HG03342 (cell line): Measurements from ENCODE around the gene CDH4.

Source experiments
- ATAC-seq: cut with Tn5 transposase; IDR thresholded peaks from one replicate; pipeline ENCODE4 v1.9.1; 2021; ENCODE audit warnings: mild to moderate bottlenecking, moderate library complexity; ENCODE audit not compliant: unreplicated experiment

CDH4 gene

DNA sequence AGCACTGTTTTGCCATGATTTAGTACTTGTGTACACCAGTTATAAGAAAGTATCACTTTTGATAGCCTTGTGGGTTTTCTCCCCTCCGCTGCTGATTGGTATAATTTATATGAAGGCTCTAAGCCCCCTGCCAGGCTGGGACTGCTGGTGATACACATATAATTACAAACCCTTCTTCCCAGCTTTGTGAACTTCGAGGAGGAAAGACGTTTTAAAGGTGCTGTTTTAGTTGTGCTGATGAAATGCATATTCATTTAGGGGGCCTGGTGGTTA, 567.4 kb downstream of the CDH4 start:
- no peak for ATAC-seq

DNA sequence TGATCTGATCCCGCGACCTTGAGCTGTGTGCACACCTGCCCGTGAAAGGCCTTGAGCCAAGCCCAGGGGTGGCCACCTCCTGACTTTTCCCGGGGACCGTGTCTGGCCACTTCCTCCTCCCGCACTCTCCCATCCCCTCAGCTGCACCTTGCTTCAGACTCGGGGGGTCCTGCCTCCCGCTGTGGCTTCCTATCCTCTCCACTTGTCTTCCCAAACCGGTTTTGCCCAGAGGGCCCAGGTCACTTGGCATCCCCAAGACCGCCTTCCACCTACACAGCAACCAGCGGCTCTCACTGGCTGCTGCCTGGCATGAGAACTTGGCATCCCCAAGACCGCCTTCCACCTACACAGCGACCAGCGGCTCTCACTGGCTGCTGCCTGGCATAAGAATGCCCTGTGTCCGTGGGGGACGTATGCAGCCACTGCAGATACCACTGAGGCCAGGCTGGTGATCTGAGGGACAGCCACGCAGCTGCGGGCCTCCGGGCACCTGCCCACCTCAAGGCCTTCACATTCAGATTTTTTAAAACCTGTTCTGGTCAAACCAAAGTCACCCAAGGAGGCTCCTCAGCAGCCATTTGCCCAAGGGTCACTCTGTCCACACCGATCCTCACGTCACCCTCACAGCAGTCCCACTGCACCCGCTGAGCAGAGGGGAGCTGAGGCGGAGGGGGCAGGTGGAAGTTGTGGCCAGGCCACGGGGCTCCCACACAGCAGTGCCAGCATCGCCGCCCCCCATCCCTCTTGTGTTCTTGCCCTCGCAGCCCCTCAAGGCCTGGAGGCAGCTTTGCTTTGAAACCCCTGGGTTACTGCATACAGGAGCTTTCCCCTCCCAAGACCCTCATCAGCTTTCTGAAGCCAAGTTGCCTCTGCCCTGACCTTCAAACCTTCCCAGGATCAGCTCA, 568.1 kb downstream of the CDH4 start:
- no peak for ATAC-seq

DNA sequence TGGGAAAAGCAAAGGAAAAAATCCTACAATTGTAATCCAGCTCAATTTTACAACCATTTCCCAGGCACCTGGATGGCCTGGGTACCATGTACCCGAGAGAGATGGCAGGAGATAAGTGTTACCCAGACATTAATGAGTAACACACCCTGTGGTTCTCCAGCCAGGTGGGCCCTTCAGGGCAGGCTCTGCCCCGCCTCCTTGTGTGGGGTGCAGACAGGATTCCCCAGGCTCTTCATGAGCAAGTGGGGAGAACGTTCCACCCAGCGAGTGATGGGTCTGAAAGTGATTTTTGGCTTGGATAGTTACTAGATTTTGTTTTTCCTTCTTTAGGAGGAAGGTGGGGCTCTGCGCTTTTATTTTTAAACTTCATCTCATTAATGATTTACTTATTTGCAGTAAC, 569.7 kb downstream of the CDH4 start:
- no peak for ATAC-seq

DNA sequence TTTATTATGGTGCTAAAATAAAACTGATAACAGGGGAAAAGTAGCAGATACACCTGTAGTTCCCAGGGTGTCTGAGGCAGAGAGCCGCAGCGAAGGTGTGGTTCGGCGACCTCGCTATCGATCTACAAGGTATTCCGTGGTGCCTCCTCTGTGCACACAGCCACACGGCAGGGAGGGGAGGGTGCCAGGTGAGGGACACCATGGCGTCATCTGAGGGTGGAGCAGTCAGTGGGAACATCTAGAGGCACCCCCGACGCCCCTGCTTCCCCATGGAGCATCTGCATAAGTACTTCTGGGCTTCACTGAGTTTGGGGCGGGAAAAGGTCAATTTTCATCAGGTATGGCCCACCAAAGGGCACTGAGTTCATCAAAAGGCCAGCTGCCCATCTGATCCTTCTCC, 570.3 kb downstream of the CDH4 start:
- no peak for ATAC-seq

DNA sequence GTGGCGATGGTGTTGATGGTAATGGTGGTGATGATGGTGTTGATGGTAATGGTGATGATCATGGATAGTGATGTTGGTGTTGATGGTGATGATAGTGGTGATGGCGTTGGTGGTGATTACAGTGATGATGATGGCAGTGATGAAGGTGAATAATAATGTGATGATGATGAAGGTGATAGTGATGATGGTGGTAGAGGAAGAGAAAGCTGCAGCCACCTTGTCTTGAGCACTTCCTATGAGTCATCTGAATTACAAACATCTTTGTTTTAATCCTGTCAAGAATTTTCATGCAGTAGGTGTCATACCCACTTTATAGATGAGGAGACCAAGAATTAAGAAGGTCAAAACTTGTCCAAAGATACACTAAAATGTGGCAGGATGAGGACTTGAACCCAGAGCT, 571.2 kb downstream of the CDH4 start:
- no peak for ATAC-seq

DNA sequence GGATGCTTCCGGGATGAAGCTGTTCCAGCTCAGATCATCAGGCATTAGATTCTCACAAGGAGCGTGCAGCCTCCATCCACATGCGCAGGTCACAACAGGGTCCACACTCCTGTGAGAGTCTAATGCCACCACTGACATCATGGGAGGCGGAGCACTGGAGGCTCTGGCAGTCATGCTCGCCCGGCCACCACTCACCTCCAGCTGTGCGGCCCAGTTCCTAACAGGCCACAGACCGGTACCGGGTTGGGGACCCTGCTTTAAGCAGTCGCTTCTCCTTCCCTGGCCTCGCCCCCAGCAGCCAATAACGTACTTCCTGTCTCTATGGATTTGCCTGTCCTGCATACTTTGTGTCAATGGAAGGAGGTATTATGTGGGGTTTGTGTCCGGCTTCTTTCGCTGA, 576.8 kb downstream of the CDH4 start:
- no peak for ATAC-seq

DNA sequence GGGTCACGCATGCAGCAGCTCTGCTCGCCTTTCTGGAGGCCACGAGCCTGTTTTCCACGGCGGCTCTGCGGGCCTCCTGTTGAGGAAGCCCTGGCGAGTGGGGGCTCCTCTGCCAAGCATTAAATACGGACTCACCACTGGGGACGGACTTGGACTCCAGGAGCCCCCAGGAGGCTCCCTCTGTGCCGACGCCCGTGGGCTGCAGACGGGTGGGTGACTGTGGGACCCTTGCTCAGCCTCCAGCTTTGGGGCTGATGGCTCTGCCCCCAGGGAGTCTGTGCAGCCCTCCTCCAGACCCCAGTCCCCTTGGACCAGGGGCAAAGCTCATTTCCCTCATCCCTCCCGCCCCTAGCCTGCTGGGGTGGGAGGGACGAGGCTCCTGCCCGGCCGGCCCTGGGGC, 577.5 kb downstream of the CDH4 start:
- no peak for ATAC-seq

DNA sequence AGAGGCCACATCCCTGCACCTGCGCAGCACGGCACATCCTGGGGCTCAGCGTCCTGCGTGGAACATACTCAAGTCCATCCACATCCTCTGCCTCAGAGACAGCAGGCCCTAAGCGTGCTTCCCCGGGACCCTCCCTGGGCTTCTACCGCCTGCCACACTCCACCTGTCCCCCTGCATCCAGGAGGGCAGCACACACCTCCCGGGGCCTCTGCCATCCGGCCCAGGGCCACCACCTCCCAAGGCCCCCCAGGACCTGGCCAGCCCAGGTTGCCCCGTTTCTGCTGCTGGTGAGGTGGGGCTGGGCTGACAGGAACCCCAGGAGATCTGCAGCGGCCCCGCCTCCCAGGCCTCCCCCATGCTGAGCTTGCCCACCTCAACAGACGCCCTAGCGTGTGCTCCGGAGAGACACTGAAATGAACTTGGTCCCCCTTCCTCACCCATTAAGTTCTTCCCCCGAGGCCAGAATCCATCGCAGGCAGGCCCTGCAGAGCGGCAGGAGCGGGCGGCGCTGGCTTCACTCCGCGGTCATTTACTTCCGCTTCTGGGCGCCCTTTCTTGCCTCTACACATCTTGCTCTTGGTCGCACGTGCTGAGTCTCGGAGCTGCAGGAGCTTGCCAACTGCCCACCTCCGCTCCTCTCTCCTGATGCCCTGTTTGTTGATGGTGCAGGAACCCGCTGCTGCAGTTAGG, 578.3 kb downstream of the CDH4 start:
- no peak for ATAC-seq

DNA sequence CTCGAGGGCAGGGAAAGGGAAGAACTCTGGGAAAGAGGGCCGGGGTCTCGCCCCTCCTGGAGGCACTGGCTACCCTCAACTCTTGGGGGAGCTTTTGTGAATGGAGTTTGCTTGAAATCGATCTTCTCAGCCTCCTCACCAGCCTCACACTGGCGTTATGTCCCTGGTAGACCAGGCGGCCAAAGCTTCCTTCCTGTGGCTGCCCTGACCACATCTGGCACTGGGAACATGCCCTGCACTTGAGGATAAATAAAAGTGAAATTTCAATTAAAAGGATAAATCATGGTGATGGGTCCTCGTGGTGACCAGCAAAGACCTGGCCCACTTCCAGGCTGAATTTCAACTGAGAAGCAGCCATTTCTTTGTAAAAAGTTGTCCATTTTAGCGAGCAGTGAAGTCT, 578.9 kb downstream of the CDH4 start:
- no peak for ATAC-seq

DNA sequence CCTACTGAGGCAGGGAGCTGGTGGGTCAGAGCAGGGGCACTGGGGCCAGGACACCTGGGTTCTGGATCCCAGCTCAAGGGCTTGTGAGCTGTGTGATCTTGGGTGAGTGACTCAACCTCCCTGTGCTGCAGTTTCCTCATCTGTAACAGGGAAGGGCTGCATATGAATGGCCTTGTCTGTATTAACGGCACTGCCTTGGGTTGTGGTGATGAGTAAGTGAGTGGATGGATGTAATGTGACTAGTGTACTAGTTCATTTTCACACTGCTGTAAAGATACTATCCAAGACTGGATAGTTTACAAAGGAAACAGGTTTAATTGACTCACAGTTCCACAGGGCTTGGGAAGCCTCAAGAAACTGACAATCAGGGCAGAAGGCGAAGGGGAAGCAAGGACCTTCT, 580.1 kb downstream of the CDH4 start:
- no peak for ATAC-seq

DNA sequence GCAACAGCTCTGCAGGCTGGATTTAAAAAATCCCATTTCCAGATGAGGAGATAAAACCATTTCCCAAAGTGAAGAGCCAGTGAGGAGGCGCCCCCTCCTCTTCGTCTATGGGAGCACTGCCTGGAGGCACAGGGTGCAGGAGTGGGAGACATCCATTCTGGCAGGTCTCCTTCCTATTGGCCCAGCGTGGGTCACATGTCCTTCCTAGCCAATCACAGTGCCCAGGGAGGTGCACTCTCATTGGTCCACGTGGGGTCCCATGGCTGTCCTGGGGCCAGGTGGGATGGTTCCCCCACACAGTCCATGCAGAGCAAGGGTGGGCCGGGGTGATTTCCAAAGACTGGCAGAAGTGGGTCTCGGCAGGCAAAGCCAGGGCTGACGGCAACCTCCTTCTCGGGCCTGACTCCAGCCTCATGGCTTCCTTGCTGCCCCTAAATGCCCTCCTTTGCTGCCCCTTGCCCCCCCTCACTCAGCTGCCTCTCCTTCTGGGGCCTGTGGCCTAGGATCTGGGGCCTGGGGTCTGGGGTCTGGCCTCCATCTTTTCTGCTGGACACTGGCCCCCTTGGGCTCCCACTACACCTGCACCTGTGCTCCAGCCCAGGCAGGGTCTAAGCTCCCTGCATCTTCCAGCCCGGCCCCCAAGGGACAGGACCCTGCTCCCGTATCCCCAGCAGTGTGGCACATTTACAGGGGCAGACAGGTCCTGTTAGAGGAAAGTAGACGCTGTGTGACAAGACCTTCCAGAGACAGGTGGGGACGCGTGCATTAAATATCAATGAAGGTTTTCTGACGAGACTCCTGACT, 581.9 kb downstream of the CDH4 start:
- no peak for ATAC-seq

DNA sequence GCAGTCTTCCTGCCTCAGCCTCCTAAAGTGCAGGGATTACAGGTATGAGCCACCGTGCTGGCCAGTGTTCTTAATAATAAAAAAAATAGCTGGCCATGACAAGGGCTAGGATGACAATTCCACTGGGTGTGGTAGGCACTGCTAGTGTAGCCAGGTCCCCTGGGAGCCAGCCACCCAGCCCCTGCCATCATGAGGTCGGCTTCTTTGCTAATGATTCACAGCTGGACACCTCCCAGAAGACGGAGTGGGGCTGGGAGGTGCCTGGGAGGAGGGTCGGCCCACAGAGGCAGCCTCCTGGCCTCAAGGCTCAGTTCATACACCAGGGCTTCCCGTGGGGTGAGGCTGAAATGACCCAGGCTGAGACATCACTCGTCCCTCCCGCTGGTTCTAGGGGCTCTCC, 583.2 kb downstream of the CDH4 start:
- ATAC-seq: no peak

DNA sequence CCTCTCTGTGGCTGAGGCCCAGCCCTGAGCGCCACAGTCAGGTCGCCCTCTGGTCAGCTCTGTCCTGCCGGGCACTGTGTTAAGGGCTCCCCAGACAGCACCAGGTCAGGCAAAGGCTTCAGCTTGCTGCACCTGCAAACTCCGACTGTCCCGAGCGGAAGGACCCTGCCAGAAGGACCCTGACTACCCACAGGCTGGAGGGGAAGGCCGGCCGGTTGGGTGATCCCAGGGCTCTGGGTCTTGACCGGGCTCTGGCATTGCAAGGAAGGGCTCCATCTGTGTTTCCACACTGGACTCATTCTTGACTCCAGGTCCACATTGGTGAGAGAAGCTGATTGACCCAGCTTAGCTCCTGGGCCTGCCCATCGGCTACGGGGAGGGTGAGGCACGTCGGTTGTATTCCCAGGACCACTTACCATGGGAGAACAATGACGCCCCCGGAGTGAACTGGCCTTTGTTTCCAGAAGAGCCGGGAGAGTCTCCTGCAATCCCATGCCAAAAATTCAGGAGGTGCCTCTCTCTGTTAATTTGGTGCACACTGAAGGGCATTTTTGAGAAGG, 583.8 kb downstream of the CDH4 start:
- no peak for ATAC-seq

DNA sequence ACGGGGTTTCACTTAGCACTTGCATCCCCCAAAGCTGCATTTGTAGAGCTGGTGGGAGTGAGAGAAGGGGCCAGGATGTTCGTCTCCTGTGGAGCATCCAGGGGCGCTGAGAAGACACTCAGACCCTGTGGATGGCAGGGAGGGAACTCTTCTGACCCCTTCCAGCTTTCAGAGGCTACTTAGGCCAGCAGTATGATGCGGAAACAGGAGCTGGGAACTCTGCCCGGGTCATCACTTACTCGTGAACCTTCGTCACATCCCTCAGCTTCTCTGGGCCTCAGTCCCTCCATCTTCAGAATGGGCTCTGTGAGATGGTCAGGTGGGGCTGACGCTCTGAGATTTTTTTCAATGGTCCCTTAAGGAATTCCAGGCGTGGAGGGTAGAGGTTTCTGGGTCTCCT, 585.1 kb downstream of the CDH4 start:
- ATAC-seq: no peak

DNA sequence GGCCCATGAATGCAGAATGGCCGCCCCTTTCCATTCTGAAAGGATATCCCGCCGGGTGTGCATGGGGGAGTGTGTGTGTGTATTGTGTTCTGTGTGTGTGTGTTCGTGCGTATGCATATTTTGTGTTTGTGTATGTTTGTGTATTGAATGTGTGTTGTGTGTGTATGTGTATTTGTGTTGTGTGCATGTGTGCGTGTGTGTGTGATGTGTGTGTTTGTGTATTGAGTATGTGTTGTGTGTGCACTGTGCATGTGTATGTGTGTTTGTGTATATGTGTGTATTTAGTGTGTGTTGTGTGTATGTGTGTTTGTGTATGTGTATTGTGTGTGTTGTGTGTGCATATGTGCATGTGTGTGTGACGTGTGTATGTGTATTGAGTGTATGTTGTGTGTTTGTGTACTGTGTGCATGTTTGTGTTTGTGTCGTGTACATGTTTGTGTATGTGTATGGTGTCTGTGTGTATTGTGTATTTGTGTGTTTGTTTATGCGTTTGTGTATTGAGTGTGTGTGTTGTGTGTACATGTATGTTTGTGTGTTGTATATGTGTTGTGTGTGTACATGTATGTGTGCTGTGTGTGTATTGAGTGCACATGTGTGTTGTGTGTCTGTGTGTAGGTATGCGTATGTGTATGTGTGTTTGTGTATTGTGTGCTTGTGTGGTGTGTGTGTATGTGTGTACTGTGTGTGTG, 587.3 kb downstream of the CDH4 start:
- ATAC-seq: no peak

DNA sequence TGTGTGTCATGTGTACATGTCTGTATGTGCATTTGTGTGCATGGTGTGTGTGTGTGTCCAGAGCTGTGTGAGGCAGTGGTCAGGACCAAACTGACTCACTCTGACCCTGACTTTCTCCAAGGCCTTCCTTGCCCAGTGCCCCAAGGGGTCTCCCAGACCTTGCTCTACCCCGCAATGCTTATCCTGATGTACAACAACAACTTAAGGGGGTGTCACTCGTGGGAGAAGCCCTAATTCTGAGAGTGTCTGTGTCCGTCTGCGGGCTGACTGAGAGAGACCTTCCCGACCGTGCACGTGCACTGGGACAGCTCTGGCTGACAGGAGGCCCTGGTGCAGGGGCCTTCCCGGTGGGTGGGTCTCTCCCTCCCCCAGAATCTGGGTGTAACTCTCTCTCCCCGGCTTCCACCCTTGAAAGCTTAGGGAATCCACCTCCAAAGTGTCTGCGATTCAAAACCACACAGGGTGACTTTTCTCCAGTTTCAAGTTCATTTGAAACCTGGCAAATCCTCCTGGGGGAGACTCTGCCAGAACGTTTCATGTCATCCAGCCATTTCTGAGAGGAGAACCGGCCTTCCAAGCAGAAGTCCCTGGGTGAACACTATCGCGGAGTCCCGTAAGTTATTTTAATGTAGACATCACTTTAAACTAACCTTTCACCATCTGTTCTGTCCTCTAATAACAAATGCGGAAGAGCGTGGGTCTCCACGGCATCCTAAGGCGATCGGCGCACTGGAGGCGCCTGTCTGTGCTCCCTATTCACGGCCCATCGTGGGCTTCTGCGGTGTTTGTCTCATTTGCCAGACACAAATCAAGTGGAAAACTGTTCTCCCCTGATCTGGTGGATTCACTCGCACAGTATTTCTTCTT, 588.1 kb downstream of the CDH4 start:
- no peak for ATAC-seq

DNA sequence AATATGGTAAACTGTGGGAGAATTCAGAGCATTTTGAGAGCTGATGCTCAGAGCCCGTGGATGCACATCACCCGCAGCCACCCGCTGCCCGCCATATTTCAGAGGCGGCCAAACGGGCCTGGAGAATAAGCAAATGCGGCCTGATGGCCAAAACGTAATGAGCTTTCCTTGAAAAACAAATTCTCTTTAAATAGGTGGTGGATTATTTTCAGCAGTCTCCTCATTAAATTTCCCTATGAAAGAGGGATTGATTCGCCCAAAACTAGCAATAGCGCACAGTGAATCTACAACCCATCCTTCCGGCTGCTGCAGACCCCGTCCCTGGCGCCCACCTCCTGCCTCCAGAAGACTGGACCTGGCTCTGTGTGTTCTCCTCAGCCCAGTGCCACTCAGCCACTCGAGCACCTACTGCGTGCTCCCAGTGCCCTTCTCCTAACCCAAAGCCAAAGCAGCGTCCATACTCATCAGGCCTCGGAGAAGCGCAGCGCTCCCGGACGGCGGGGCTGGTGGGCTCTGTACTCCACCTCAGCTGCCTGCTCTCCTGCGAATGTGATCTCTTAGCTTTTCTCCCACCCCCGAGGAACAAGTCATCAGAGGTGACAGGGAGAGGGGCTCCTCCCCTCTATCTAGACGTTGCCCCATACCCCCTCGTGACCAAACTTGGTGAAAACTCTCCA, 588.9 kb downstream of the CDH4 start:
- ATAC-seq: no peak

DNA sequence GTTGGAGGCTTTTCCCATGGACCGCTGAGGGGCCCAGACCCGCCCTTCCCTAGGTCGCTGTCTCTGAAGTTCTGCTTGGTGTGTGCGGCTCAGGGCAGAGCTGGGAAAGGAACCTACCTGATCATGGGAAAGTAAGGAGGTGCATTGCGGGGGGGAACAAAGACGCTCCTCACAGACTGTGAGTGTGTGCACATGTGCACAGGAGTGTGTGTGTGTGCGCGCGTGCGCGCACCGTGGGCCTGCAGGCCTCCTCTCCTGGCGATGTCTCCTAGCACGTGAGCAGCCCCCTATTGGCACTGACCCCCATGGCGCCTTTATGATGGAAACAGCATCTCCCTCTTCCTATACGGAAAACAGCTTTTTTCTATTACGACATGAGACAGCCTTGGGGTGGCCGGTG, 589.5 kb downstream of the CDH4 start:
- ATAC-seq: no peak

DNA sequence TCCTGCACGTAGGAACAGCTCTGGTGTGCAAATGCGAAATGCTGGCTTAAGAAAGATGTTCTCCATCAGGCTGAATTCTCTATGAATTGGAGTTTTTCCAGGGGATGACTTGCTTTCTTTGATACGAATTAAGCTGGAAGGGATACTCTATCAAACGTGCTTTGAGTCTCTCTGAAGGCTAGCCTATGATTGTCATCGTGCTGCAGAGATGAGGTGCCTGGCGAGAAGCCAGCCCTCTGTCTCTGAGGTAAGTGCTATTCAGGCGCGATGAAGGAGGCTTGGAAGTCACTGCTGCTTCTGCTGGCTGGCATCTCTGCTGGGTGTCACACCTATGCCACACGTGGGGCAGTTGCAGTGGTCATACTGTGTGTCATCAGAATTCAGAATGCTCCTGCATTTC, 589.9 kb downstream of the CDH4 start:
- ATAC-seq: no peak

DNA sequence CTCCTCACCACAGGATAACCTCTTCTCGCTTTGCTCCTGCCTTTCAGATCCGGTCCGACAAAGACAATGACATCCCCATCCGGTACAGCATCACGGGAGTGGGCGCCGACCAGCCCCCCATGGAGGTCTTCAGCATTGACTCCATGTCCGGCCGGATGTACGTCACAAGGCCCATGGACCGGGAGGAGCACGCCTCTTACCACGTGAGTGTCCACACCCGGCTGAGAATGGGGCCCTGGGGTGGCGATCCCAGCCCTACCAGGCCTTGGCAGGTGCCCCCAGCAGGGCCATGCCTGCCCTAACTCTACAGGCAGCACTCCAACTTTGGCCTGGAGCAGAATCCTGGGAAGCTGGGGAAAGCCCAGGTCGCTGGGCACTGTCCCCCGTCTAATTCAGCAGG, 592.6 kb downstream of the CDH4 start:
- no peak for ATAC-seq
